DOHH2 (cell line): ENCODE data around the gene SEPTIN10.

ENCODE experiments used
- CTCF ChIP-seq: fragments of 200-600 bp; sonication (generic); IDR thresholded peaks from one replicate; pipeline ENCODE4 v1.5.1; 2014; ENCODE audit warnings: antibody characterized with exemption, mild to moderate bottlenecking, low read depth, low read length; ENCODE audit not compliant: poor library complexity, severe bottlenecking
- EZH2phosphoT487 ChIP-seq: fragments of 200-600 bp; sonication (generic); IDR thresholded peaks from 2 replicates; pipeline ENCODE4 v1.6.1; 2017; ENCODE audit warnings: borderline replicate concordance, mild to moderate bottlenecking, antibody characterized with exemption, low read length, moderate library complexity, mixed read lengths

- TF ChIP-seq CTCF (no peak), EZH2phosphoT487 (no peak)
Measured at GRCh38 chr2:109558076-109558882, 55.5 kb downstream of the SEPTIN10 start.
